ENCODE measurements around the gene TRPM1. TPM values are rescaled to one million over a fixed set of nuclear protein-coding genes. Genes with fewer than 3 reads are reported as not detected.

Gene TRPM1
- total RNA-seq, 1 donor from 2014 or later: not detected

DNA sequence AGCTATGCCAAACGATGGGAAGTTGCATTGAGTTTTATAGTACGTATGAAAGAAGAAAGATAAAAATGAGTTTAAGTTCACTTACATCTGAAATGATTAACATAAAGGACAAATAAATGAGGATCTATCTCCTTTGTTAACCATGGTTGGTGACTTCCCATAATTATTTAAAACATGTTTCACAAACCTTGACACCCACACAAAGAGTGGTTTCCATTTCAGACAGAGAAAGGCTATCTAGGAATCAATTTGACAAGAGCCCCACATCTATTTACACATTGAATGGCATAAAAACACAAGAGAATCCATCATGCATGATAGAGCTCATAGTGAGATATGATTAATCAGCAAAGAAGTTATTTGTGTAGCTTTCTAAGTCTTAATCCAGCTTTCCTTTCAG lies 95.9 kb downstream of the TRPM1 start:
- peaks cover 4% of the 10 kb centered on the region for H3K4me1 Mint-ChIP-seq (ENCODE audit: low read depth)

DNA sequence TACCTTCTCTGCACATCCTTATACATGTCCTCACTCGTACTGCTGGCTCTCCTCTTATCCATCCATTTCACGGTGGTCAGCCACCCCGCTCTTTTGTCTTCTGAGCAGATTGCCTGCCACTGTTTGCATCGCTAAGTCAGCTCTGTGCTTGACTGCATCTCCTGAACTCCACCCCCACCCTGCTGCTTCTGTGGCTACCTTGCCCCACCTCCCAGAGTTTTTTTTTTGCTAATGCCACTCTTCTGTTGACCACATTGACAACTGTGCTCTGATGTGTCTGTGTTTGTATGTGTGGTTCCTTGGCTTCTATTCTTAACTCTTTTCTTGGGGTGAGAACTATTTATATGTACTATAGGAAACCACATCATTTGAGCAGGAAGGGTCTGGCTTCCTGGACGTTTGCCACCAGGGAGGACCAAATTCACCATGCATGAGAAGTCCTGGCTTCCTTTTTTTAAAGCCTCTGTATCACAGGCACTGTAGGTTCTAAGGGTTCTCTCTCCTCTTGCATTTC lies 97.2 kb downstream of the TRPM1 start:
- no peaks in the 10 kb centered on the region for H3K9me3 Mint-ChIP-seq (ENCODE audit: low read depth)
- no peaks in the 10 kb centered on the region for H3K27me3 Mint-ChIP-seq (ENCODE audit: low read depth)
- TF ChIP-seq, protein P1, sequence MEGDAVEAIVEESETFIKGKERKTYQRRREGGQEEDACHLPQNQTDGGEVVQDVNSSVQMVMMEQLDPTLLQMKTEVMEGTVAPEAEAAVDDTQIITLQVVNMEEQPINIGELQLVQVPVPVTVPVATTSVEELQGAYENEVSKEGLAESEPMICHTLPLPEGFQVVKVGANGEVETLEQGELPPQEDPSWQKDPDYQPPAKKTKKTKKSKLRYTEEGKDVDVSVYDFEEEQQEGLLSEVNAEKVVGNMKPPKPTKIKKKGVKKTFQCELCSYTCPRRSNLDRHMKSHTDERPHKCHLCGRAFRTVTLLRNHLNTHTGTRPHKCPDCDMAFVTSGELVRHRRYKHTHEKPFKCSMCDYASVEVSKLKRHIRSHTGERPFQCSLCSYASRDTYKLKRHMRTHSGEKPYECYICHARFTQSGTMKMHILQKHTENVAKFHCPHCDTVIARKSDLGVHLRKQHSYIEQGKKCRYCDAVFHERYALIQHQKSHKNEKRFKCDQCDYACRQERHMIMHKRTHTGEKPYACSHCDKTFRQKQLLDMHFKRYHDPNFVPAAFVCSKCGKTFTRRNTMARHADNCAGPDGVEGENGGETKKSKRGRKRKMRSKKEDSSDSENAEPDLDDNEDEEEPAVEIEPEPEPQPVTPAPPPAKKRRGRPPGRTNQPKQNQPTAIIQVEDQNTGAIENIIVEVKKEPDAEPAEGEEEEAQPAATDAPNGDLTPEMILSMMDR (IDR thresholded peaks at IDR 0.05): no peak
- H3K27ac Mint-ChIP-seq (ENCODE audit: unreplicated experiment): no peak overlapping the region
- DNase-seq (ENCODE audit: low spot score): no peak
- peaks cover 4% of the 10 kb centered on the region for H3K4me1 Mint-ChIP-seq (ENCODE audit: low read depth)
- no peak overlapping the region for H3K4me3 Mint-ChIP-seq (ENCODE audit: unreplicated experiment)
- no peaks in the 10 kb centered on the region for H3K36me3 Mint-ChIP-seq (ENCODE audit: low read depth)

More for the DNA sequence above, 95.9 kb downstream of the TRPM1 start:
- DNase-seq (ENCODE audit: low spot score): no peak
- Mint-ChIP-seq H3K27me3 (ENCODE audit: low read depth) (no peaks in the 10 kb centered on the region), H3K9me3 (ENCODE audit: low read depth) (no peaks in the 10 kb centered on the region), H3K36me3 (ENCODE audit: low read depth) (no peaks in the 10 kb centered on the region), H3K4me3 (ENCODE audit: unreplicated experiment) (no peak overlapping the region), H3K27ac (ENCODE audit: unreplicated experiment) (no peak overlapping the region)
- TF ChIP-seq, protein P1 (IDR thresholded peaks at IDR 0.05): no peak

DNA sequence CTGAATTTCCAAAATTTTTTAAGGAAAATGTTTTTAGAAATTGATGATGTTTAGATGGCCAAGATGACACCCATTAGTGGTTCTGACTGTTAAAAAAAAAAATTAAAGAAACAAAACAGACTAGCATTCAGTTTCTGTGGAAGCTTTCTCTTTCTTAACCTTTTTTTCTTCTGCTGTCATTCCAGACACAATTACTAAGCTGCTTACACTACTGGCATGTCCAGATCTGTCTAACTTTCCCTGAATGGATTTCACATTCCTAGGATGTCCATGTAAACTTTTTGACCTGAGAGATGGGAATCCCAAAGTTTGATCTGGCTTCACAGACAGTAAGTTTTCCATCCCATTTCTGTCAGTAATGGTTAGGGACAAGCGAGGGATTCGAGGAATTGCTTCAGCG lies 99.8 kb downstream of the TRPM1 start:
- Mint-ChIP-seq H3K4me1 (ENCODE audit: low read depth) (peaks cover 4% of the 10 kb centered on the region), H3K36me3 (ENCODE audit: low read depth) (no peaks in the 10 kb centered on the region), H3K27ac (ENCODE audit: unreplicated experiment) (no peak overlapping the region), H3K9me3 (ENCODE audit: low read depth) (no peaks in the 10 kb centered on the region), H3K4me3 (ENCODE audit: unreplicated experiment) (no peak overlapping the region), H3K27me3 (ENCODE audit: low read depth) (no peaks in the 10 kb centered on the region)
- TF ChIP-seq, protein P1 (IDR thresholded peaks at IDR 0.05): no peak
- DNase-seq (ENCODE audit: low spot score): no peak

DNA sequence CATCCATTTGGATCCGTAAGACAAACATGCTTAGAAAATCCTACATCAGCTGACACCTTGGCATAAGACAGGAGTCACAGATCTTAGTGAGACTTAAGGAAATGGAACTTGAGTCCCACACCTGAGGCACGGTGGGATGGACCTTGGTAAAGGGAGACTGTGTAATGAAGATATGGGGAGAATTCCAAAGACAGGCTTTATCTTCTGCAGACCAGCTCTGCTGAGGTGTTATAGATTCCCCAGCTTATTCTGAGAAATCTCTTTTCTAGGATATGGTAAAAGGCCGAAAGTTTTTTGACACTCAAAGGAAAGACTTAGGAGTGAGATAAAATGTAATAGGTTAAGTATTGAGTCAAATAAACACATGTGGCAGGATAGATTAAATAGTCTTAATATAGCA lies 101.8 kb downstream of the TRPM1 start:
- TF ChIP-seq, protein P1 (IDR thresholded peaks at IDR 0.05): no peak
- Mint-ChIP-seq H3K36me3 (ENCODE audit: low read depth) (no peaks in the 10 kb centered on the region), H3K27me3 (ENCODE audit: low read depth) (no peaks in the 10 kb centered on the region), H3K27ac (ENCODE audit: unreplicated experiment) (no peak overlapping the region), H3K4me3 (ENCODE audit: unreplicated experiment) (no peak overlapping the region), H3K9me3 (ENCODE audit: low read depth) (no peaks in the 10 kb centered on the region), H3K4me1 (ENCODE audit: low read depth) (peaks cover 4% of the 10 kb centered on the region)
- no peak for DNase-seq (ENCODE audit: low spot score)

DNA sequence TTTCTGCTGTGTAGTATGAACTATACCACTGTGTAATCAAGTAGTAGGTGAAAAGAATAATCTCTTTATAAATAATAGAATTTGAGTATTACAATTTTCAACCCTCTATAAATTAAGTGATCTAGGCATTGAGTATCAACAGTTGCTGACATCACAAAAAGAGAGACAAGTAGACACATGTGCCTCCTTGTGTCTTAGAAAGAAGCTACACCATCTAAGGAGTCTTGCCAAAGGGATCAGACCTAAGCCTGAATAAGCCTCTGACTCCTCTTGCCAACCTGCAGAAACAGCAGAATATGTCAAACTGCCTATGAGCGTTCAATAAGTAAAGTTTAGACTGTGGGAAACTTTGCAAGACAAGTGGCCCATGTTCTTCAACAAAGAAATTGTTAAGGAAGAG lies 104.3 kb downstream of the TRPM1 start:
- Mint-ChIP-seq H3K27ac (ENCODE audit: unreplicated experiment) (no peak overlapping the region), H3K36me3 (ENCODE audit: low read depth) (no peaks in the 10 kb centered on the region), H3K27me3 (ENCODE audit: low read depth) (no peaks in the 10 kb centered on the region), H3K4me3 (ENCODE audit: unreplicated experiment) (no peak overlapping the region), H3K4me1 (ENCODE audit: low read depth) (peaks cover 3% of the 10 kb centered on the region), H3K9me3 (ENCODE audit: low read depth) (no peaks in the 10 kb centered on the region)
- DNase-seq (ENCODE audit: low spot score): no peak
- TF ChIP-seq, protein P1 (IDR thresholded peaks at IDR 0.05): no peak
